ENCODE data around the gene RNF2. TPM values are rescaled to one million over a fixed set of nuclear protein-coding genes. Genes with fewer than 3 reads are reported as not detected.
A peak's percentile ranks its signal among the peaks of the same experiment; 100 is the strongest.
"Not testable (repeated sequence)": the region's sequence is repeated elsewhere in the genome, so short reads cannot be mapped to it uniquely, and the experiment has no call there.

RNF2 gene
- total RNA-seq: 10 to 100 TPM in 3 of 4 donors, 1 to 10 TPM in 1; 8.1 to 15.3 (median 11.1) TPM
- 1 to 10 TPM; 5.0 to 8.2 (median 5.6) TPM for polyA plus RNA-seq
- long read RNA-seq, donor 1, partial matches to known transcripts: 0 of 4 reads
- long read RNA-seq, donor 1, other reads (novel, unspliced or antisense): 0 of 4 reads
- long read RNA-seq, donor 2, transcript RNF2-202 (7 exons, 3,606 nt): major isoform, 9 of 14 reads
- long read RNA-seq, donor 2, partial matches to known transcripts: 2 of 14 reads
- long read RNA-seq, donor 2, other reads (novel, unspliced or antisense): 3 of 14 reads

- Histone ChIP-seq H3K4me3 (peak within 1 kb of the TSS; percentile 88), H3K4me1 (peaks cover 29% of the 10 kb centered on the region), H3K36me3 (ENCODE audit: insufficient read depth in 1 of 2, low read depth in 1 of 2) (no peaks in the 10 kb centered on the region), H3K27me3 (ENCODE audit: insufficient read depth in 3 of 3, low read length in 2 of 3) (no peaks in the 10 kb centered on the region), H3K27ac (peak within 1 kb of the TSS; percentile 86), H3K9me3 (no peaks in the 10 kb centered on the region)
- no peak for TF ChIP-seq CTCF (IDR thresholded peaks at IDR 0.05)
- peak; percentile 91 to 95 (median 94) for ATAC-seq
- intact Hi-C loops (cut with DNase I): loop anchor here in 1 of 2 donors (5.0 kb wide), 1 partner anchor 112 kb away; the partner anchor contains the start of genes SWT1 and TRMT1L
- DNase-seq: peak; percentile 86 to 90
- WGBS, 3 donors: 1 to 4% (median 2%) methylated on average over 43 to 89 of the region's 89 CpGs
Measured at GRCh38 chr1:185044981-185045813, at the start of gene RNF2. RNF2 (plus strand) TSS chr1:185045558; CDS start chr1:185087554, 41,996 bp downstream.

GRCh38 chr1:184999974-185000373 lies 45.4 kb upstream of the RNF2 start:
- H3K4me3 ChIP-seq; H3K36me3 ChIP-seq (ENCODE audit: insufficient read depth in 1 of 2, low read depth in 1 of 2); H3K27ac ChIP-seq; ATAC-seq; H3K9me3 ChIP-seq; H3K4me1 ChIP-seq; H3K27me3 ChIP-seq (ENCODE audit: insufficient read depth in 3 of 3, low read length in 2 of 3); intact Hi-C loops (cut with DNase I); DNase-seq: not testable (repeated sequence)
- WGBS, 3 donors: 87 to 94% (median 92%) methylated on average over 6 of the region's 6 CpGs

- H3K27me3 ChIP-seq (ENCODE audit: insufficient read depth in 3 of 3, low read length in 2 of 3); DNase-seq; ATAC-seq; H3K27ac ChIP-seq; H3K9me3 ChIP-seq; H3K36me3 ChIP-seq (ENCODE audit: insufficient read depth in 1 of 2, low read depth in 1 of 2); H3K4me1 ChIP-seq; intact Hi-C loops (cut with DNase I); H3K4me3 ChIP-seq: not testable (repeated sequence)
- 93 to 95% (median 94%) methylated on average over 17 to 25 of the region's 26 CpGs for WGBS, 3 donors
Measured at GRCh38 chr1:185001312-185001880, 44.0 kb upstream of the RNF2 start.

GRCh38 chr1:185008838-185009237 lies 36.5 kb upstream of the RNF2 start:
- H3K27me3 ChIP-seq (ENCODE audit: insufficient read depth in 3 of 3, low read length in 2 of 3): no peaks in the 10 kb centered on the region
- no peaks in the 10 kb centered on the region for H3K36me3 ChIP-seq (ENCODE audit: insufficient read depth in 1 of 2, low read depth in 1 of 2)
- no peaks in the 10 kb centered on the region for H3K4me1 ChIP-seq
- no peak for TF ChIP-seq CTCF (IDR thresholded peaks at IDR 0.05)
- DNase-seq: no peak
- no peak for ATAC-seq
- no peaks in the 10 kb centered on the region for H3K9me3 ChIP-seq
- no peak overlapping the region for H3K4me3 ChIP-seq
- H3K27ac ChIP-seq: no peak overlapping the region
- intact Hi-C loops (cut with DNase I): no loop called here

- H3K4me3 ChIP-seq: no peak overlapping the region
- no peak for TF ChIP-seq CTCF (IDR thresholded peaks at IDR 0.05)
- H3K4me1 ChIP-seq: no peaks in the 10 kb centered on the region
- no peak overlapping the region for H3K27ac ChIP-seq
- H3K36me3 ChIP-seq (ENCODE audit: insufficient read depth in 1 of 2, low read depth in 1 of 2): no peaks in the 10 kb centered on the region
- ATAC-seq (no peak), DNase-seq (no peak)
- H3K9me3 ChIP-seq: no peaks in the 10 kb centered on the region
- intact Hi-C loops (cut with DNase I): no loop called here
- H3K27me3 ChIP-seq (ENCODE audit: insufficient read depth in 3 of 3, low read length in 2 of 3): no peaks in the 10 kb centered on the region
Measured at GRCh38 chr1:185010361-185010760, 35.0 kb upstream of the RNF2 start.

Measured in psoas muscle (tissue), 8 donors.